Right cardiac atrium (tissue), 5 donors: ENCODE results near the gene NUCB1. TPM values are rescaled to one million over a fixed set of nuclear protein-coding genes. Genes with fewer than 3 reads are reported as not detected.
A peak's percentile ranks its signal among the peaks of the same experiment; 100 is the strongest.
"Not testable (repeated sequence)": the region's sequence is repeated elsewhere in the genome, so short reads cannot be mapped to it uniquely, and the experiment has no call there.

Experiments used
- ATAC-seq, 2 donors: fragments of 200-7000 bp; cut with Tn5 transposase; one replicate each; pipeline versions ENCODE4 v1.8.0 to v1.9.1; 2020; ENCODE audit warnings: moderate library complexity in 2 of 2, mild to moderate bottlenecking in 1 of 2
- DNase-seq, 3 donors: peaks; one replicate each; pipeline ENCODE4 v3.0.0-alpha.2; 2020
- H3K27ac ChIP-seq: one replicate; pipeline ENCODE4 v1.5.1; 2013; ENCODE audit warnings: mild to moderate bottlenecking, low read length, control low read depth, moderate library complexity
- H3K27me3 ChIP-seq: one replicate; pipeline ENCODE4 v1.6.1; 2013; ENCODE audit not compliant: control insufficient read depth, insufficient read depth
- H3K4me1 ChIP-seq: one replicate; pipeline ENCODE4 v1.6.1; 2013; ENCODE audit warnings: low read length; ENCODE audit not compliant: control insufficient read depth, insufficient read depth
- H3K4me3 ChIP-seq: one replicate; pipeline ENCODE4 v1.5.1; 2013; ENCODE audit warnings: low read length, control low read depth
- H3K9me3 ChIP-seq: one replicate; pipeline ENCODE4 v1.6.1; 2013; ENCODE audit warnings: low read length; ENCODE audit not compliant: control insufficient read depth
- WGBS: extraction: QIAGEN DNeasy Blood & Tissue Kit; methylation state at CpG from one replicate; pipeline ENCODE4 v1.1.7; 2013; 5-methylcytosine and 5-hydroxymethylcytosine counted together
- intact Hi-C, 4 donors: fragments of 100-400 bp; cut with DNase I; formaldehyde crosslinking; loops; one replicate each; pipeline versions ENCODE4 v1.11.0 to v1.14.0; 2022 to 2023
- polyA plus RNA-seq: library from polyadenylated mRNA; stranded (reverse); fragments of 200-250 nt; gene quantifications from one replicate; pipeline ENCODE4 v1.2.3, GENCODE V29; 2013
- total RNA-seq, 4 donors: library from RNA; stranded (reverse); fragmentation: NEBNext Ultra II Directional; extraction: Animal tissue kit (Norgen Biotek cat#: 25700); gene quantifications; one replicate each; pipeline ENCODE4 v1.2.1, GENCODE V29; 2021
- donor health status: healthy with polysubstance abuse.
- donor health status: DM: no; HTN: yes; CAD: no.
- donor health status: DM: no; HTN: no; CAD: no.
- donor health status: DM: no; HTN: yes; CAD: no; lungs with severe emphysema.
- donor health status: DM: yes; HTN: yes; CAD: no.

Gene NUCB1
- total and polyA plus RNA-seq, 5 donors, result 213 to 327 (median 303) TPM

- Histone ChIP-seq H3K9me3 (no peaks in the 10 kb centered on the region), H3K4me1 (no peaks in the 10 kb centered on the region), H3K27ac (no peak overlapping the region), H3K4me3 (no peak overlapping the region), H3K27me3 (no peaks in the 10 kb centered on the region)
- WGBS, result 76% methylated on average over 14 of the region's 14 CpGs
- ATAC-seq, result peak; percentile 62 to 75
- intact Hi-C loops, result loop anchor here in 2 of 4 donors (10.0 kb wide), 2 partner anchors 47 to 57 kb away; partner anchors contain the start of genes BAX (in 1 of the 2) and FTL (in 1 of the 2)
- peak; percentile 44 to 74 (median 68) for DNase-seq
Observed at GRCh38 chr19:48907671-48908070, 7.6 kb downstream of the NUCB1 start.

GRCh38 chr19:48909424-48910077, 9.4 kb downstream of the NUCB1 start:
- not testable (repeated sequence) for H3K4me1 ChIP-seq, H3K27ac ChIP-seq, H3K27me3 ChIP-seq, H3K4me3 ChIP-seq, H3K9me3 ChIP-seq, DNase-seq, ATAC-seq
- WGBS, result 94% methylated on average over 11 of the region's 11 CpGs
- intact Hi-C loops, result loop anchor here in 2 of 4 donors (10.0 kb wide), 2 partner anchors 45 to 55 kb away; partner anchors contain the start of genes BAX (in 1 of the 2) and FTL (in 1 of the 2)

- intact Hi-C loops, result no loop called here
- 91% methylated on average over 2 of the region's 2 CpGs for WGBS
- no peak overlapping the region for H3K27ac ChIP-seq
- DNase-seq, result no peak
- no peaks in the 10 kb centered on the region for H3K27me3 ChIP-seq
- no peak overlapping the region for H3K4me3 ChIP-seq
- H3K9me3 ChIP-seq, result no peaks in the 10 kb centered on the region
- H3K4me1 ChIP-seq, result no peaks in the 10 kb centered on the region
- no peak for ATAC-seq
Observed at GRCh38 chr19:48910803-48911202, 10.7 kb downstream of the NUCB1 start.

- WGBS, result 91% methylated on average over 9 of the region's 9 CpGs
- intact Hi-C loops, result no loop called here
- H3K27ac ChIP-seq, result no peak overlapping the region
Observed at GRCh38 chr19:48913114-48913889, 13.2 kb downstream of the NUCB1 start.

DNA sequence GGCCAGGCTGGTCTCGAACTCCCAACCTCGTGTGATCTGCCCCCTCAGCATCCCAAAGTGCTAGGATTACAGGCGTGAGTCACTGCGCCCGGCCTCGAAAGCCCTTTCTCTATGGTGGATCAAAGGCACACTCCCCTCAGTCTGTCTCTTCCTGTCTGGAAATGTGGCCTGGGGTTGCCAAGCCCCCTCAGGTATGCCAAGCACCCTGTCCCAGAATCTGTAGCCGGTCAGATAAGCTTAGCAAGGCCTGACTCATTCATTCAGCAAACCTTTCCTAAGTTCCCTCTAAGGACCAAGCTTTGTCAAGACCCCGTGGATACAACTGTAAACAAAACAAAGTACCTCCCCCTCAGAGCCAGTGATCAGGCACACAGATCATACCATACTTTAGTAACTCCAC, 14.1 kb downstream of the NUCB1 start:
- WGBS, result 91% methylated on average over 8 of the region's 8 CpGs
- Histone ChIP-seq H3K27ac (no peak overlapping the region), H3K4me1 (no peaks in the 10 kb centered on the region), H3K4me3 (no peak overlapping the region), H3K9me3 (no peaks in the 10 kb centered on the region), H3K27me3 (no peaks in the 10 kb centered on the region)
- ATAC-seq, result no peak
- intact Hi-C loops, result no loop called here
- DNase-seq, result peak in 1 of 3 donors; percentile 26

More at GRCh38 chr19:48913114-48913889, 13.2 kb downstream of the NUCB1 start:
- no peaks in the 10 kb centered on the region for H3K9me3 ChIP-seq
- DNase-seq (peak in 1 of 3 donors; percentile 9), ATAC-seq (no peak)
- H3K4me3 ChIP-seq, result no peak overlapping the region
- no peaks in the 10 kb centered on the region for H3K27me3 ChIP-seq
- H3K4me1 ChIP-seq, result no peaks in the 10 kb centered on the region

- H3K9me3 ChIP-seq, result no peaks in the 10 kb centered on the region
- no peak overlapping the region for H3K4me3 ChIP-seq
- H3K4me1 ChIP-seq, result no peaks in the 10 kb centered on the region
- H3K27me3 ChIP-seq, result no peaks in the 10 kb centered on the region
- ATAC-seq, result no peak
- 86% methylated on average over 8 of the region's 8 CpGs for WGBS
- no peak overlapping the region for H3K27ac ChIP-seq
- peak in 1 of 3 donors; percentile 4 for DNase-seq
- intact Hi-C loops, result no loop called here
Observed at GRCh38 chr19:48915757-48916156, 15.6 kb downstream of the NUCB1 start.

DNA sequence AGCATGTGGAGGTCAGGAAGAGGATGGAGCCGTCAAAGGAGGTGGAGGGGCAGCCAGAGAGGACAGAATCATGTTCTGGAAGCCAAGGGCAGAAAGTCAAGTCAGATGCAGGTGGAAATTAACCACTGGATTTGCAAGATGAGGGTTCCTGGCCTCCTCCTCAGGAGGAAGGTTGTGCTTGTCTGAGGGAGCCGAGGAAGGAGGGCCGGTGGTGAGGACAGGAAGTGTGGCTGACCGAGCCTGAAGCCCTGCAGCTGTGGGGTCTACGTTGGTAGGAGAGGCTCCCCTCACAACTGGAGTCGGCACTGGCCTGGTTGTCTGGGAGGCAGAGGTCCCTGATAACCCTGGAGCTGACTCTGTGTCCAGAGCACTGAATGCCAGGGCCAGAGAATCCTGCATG, 18.0 kb downstream of the NUCB1 start:
- Histone ChIP-seq H3K9me3 (no peaks in the 10 kb centered on the region), H3K27me3 (no peaks in the 10 kb centered on the region), H3K4me3 (no peak overlapping the region), H3K4me1 (no peaks in the 10 kb centered on the region), H3K27ac (no peak overlapping the region)
- ATAC-seq, result no peak
- peak in 1 of 3 donors; percentile 16 for DNase-seq
- intact Hi-C loops, result no loop called here
- WGBS, result 67% methylated on average over 6 of the region's 6 CpGs

DNA sequence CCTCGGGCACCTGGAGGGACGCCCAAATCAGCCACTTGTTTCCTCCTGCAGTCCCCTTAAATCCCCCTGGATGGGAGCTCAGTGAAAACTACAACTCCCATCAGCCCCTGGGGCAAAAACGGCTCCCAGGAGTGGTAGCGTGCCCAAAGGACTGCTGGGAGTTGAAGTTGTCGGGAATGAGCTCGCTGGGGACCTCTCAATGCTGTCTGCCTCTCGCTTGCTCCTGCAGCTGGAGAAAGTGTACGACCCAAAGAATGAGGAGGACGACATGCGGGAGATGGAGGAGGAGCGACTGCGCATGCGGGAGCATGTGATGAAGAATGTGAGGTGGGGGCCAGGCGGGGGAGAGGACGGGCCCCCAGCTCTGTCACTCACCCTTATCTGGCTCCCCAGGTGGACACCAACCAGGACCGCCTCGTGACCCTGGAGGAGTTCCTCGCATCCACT, 18.7 kb downstream of the NUCB1 start:
- H3K27ac ChIP-seq, result no peak overlapping the region
- no peaks in the 10 kb centered on the region for H3K4me1 ChIP-seq
- WGBS, result 83% methylated on average over 18 of the region's 18 CpGs
- H3K27me3 ChIP-seq, result no peaks in the 10 kb centered on the region
- intact Hi-C loops, result no loop called here
- no peaks in the 10 kb centered on the region for H3K9me3 ChIP-seq
- no peak for ATAC-seq
- no peak overlapping the region for H3K4me3 ChIP-seq
- DNase-seq, result peak in 1 of 3 donors; percentile 46

DNA sequence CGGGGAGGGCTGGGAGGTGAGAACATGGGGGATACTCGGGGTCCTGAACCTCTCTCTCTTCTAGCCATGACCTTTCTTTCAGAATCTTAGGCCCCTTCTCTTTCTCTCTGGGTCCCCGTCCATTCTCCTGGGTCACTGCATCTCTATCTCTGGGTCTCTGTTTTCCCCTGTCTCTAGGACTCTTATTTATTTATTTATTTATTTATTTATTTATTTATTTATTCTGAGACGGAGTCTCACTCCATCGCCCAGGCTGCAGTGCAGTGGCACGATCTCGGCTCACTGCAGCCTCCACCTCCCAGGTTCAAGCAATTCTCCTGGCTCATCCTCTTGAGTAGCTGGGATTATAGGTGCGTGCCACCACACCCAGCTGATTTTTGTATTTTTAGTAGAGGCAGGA, 19.2 kb downstream of the NUCB1 start:
- intact Hi-C loops, H3K27me3 ChIP-seq, ATAC-seq, H3K27ac ChIP-seq, H3K9me3 ChIP-seq, H3K4me3 ChIP-seq, H3K4me1 ChIP-seq: not testable (repeated sequence)
- peak in 1 of 3 donors; percentile 6 for DNase-seq
- 92% methylated on average over 8 of the region's 8 CpGs for WGBS

DNA sequence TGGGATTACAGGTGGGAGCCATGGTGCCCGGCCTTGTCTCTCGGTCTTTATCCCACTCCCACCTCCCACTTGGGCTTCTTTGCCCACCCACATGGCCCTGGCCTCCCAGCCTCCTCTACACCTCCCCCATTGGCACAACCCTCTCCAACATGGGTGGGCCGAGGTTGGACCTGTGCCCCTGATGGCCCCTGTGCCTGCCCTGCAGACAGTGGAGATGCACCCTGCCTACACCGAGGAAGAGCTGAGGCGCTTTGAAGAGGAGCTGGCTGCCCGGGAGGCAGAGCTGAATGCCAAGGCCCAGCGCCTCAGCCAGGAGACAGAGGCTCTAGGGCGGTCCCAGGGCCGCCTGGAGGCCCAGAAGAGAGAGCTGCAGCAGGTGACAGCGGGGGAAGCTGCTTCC, 20.8 kb downstream of the NUCB1 start:
- Histone ChIP-seq H3K27ac (no peak overlapping the region), H3K4me1 (no peaks in the 10 kb centered on the region), H3K4me3 (no peak overlapping the region), H3K27me3 (no peaks in the 10 kb centered on the region), H3K9me3 (no peaks in the 10 kb centered on the region)
- intact Hi-C loops, result no loop called here
- DNase-seq (peak in 1 of 3 donors; percentile 46), ATAC-seq (peak; percentile 2 to 10)
- 88% methylated on average over 10 of the region's 10 CpGs for WGBS
